WTC11 (cell line): ENCODE measurements around the gene NLGN3. TPM values are rescaled to one million over a fixed set of nuclear protein-coding genes. Genes with fewer than 3 reads are reported as not detected.
A peak's percentile ranks its signal among the peaks of the same experiment; 100 is the strongest.

Source experiments
- ATAC-seq: fragments of 200-7000 bp; cut with Tn5 transposase; 2 replicates; pipeline ENCODE4 v1.10.0; 2021; ENCODE audit warnings: mild to moderate bottlenecking, moderate library complexity
- CTCF ChIA-PET: fragments of 300-600 bp; sonication (Branson Sonifier 250); formaldehyde crosslinking; loops from one replicate; lab custom pipeline; 2021; ENCODE audit warnings: antibody characterized with exemption; lab: Charles Lee
- POLR2A ChIA-PET: fragments of 350-600 bp; sonication (Branson Sonifier 250); formaldehyde crosslinking; loops from one replicate; lab custom pipeline; 2021; ENCODE audit warnings: antibody characterized with exemption; lab: Charles Lee
- DNase-seq: peaks from one replicate; pipeline ENCODE4 v3.0.0; 2021; ENCODE audit warnings: low spot score
- H3K27ac Mint-ChIP-seq: 2 replicates; pipeline ENCODE4 v1.8.0; 2021; ENCODE audit warnings: mixed read lengths
- H3K27me3 Mint-ChIP-seq: 2 replicates; pipeline ENCODE4 v1.8.0; 2021; ENCODE audit warnings: low read depth, mild to moderate bottlenecking, moderate library complexity, mixed read lengths
- H3K36me3 Mint-ChIP-seq: 2 replicates; pipeline ENCODE4 v1.8.0; 2021; ENCODE audit warnings: mixed read lengths
- H3K4me1 Mint-ChIP-seq: 2 replicates; pipeline ENCODE4 v1.8.0; 2022; ENCODE audit warnings: mixed read lengths
- H3K4me3 Mint-ChIP-seq: 2 replicates; pipeline ENCODE4 v1.8.0; 2021; ENCODE audit warnings: mild to moderate bottlenecking, moderate library complexity, mixed read lengths
- H3K9me3 Mint-ChIP-seq: 2 replicates; pipeline ENCODE4 v1.8.0; 2021; ENCODE audit warnings: mixed read lengths
- ERG ChIP-seq: fragments of 250-450 bp; sonication (Bioruptor Pico); IDR thresholded peaks from 2 replicates; pipeline ENCODE4 v1.8.0; 2021; ENCODE audit warnings: mild to moderate bottlenecking
- MXD4 ChIP-seq: fragments of 250-450 bp; sonication (Bioruptor Pico); IDR thresholded peaks from 2 replicates; pipeline ENCODE4 v1.8.0; 2021; ENCODE audit warnings: mild to moderate bottlenecking, moderate library complexity, borderline replicate concordance
- SOX15 ChIP-seq: fragments of 250-450 bp; sonication (Bioruptor Pico); IDR thresholded peaks from 2 replicates; pipeline ENCODE4 v1.9.0; 2021; ENCODE audit warnings: mild to moderate bottlenecking
- TCF7 ChIP-seq: sonication (generic); formaldehyde crosslinking; IDR thresholded peaks from 2 replicates; pipeline ENCODE4 v1.8.0; 2022; ENCODE audit warnings: mild to moderate bottlenecking, low read depth, missing genetic modification reagents, moderate library complexity
- TEAD4 ChIP-seq: sonication (generic); formaldehyde crosslinking; IDR thresholded peaks from 2 replicates; pipeline ENCODE4 v1.8.0; 2022; ENCODE audit warnings: mild to moderate bottlenecking, missing genetic modification reagents
- ZBTB43 ChIP-seq: sonication (generic); formaldehyde crosslinking; IDR thresholded peaks from 2 replicates; pipeline ENCODE4 v1.8.1; 2023; ENCODE audit warnings: mild to moderate bottlenecking, missing genetic modification reagents
- ZNF416 ChIP-seq: fragments of 250-450 bp; sonication (Bioruptor Pico); IDR thresholded peaks from 2 replicates; pipeline ENCODE4 v1.9.0; 2021; ENCODE audit warnings: mild to moderate bottlenecking, inconsistent platforms
- ZNF425 ChIP-seq: fragments of 250-450 bp; sonication (Bioruptor Pico); conservative IDR thresholded peaks from 2 replicates; pipeline ENCODE4 v1.9.0; 2021; ENCODE audit warnings: mild to moderate bottlenecking
- total RNA-seq: library from RNA; stranded (reverse); gene quantifications from 3 replicates; pipeline ENCODE4 v1.2.3, GENCODE V29; 2021
- TF ChIP-seq, protein P1 (sequence below): sonication (generic); formaldehyde crosslinking; IDR thresholded peaks from 2 replicates; pipeline ENCODE4 v1.8.1; 2023; ENCODE audit warnings: mild to moderate bottlenecking, moderate library complexity, missing genetic modification reagents
- TF ChIP-seq, protein P2 (sequence below): sonication (generic); formaldehyde crosslinking; IDR thresholded peaks from 2 replicates; pipeline ENCODE4 v1.8.0; 2023; ENCODE audit warnings: missing genetic modification reagents, mild to moderate bottlenecking, borderline replicate concordance
- TF ChIP-seq, protein P3 (sequence below): sonication (generic); formaldehyde crosslinking; IDR thresholded peaks from 2 replicates; pipeline ENCODE4 v1.8.0; 2022; ENCODE audit warnings: mild to moderate bottlenecking, missing genetic modification reagents
- TF ChIP-seq, protein P4 (sequence below): sonication (generic); formaldehyde crosslinking; IDR thresholded peaks from 2 replicates; pipeline ENCODE4 v1.8.1; 2023; ENCODE audit warnings: mild to moderate bottlenecking, missing genetic modification reagents, moderate library complexity
- TF ChIP-seq, protein P5 (sequence below): fragments of 250-450 bp; sonication (Bioruptor Pico); IDR thresholded peaks from 2 replicates; pipeline ENCODE4 v1.9.0; 2021; ENCODE audit warnings: mild to moderate bottlenecking, borderline replicate concordance

The NLGN3 gene
- total RNA-seq, 1 experiment from 2014 or later, result 10.8 TPM

DNA sequence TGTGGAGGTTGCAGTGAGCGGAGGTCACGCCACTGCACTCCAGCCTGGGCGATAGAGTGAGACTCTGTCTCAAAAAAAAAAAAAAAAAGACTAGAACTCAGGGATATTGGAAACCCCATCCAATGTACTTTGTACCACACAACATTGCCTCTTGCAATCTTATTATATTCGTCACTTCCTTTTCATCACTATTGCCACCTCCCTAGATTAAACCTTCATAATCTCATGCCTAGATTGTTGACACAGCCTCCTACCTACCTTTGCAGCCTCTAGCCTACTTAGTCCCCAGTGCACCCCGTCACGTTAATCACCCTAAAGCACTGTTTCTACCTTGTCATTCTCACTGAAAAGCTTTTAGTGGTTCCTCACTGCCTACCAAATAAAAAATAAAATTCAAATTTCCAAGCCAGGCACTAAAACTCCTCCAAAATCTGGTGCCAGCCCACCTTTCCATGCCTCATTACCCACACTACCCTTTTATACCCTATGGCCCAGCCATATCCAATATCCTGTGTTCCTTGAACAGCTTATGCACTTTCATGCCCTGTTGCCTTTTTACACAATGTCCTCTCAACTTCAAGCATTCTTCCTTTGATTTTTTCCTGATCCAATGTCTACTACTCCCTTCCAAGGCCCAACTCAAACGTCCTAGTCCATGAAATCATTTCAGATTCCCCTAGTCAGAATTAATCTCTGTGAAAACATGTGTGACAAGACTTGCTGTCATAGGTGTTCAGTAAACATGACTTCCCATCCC, 54.8 kb downstream of the NLGN3 start:
- Mint-ChIP-seq H3K4me3 (no peak overlapping the region), H3K27ac (peak overlapping the region; percentile 75; the same call in 1 of the 2 replicates), H3K9me3 (no peaks in the 10 kb centered on the region)
- POLR2A ChIA-PET, result no interaction called here
- ATAC-seq, result no peak
- no peak for TF ChIP-seq TEAD4 (CRISPR knock-in tag)
- no peak for TF ChIP-seq MXD4 (CRISPR knock-in tag)
- TF ChIP-seq, protein P1, sequence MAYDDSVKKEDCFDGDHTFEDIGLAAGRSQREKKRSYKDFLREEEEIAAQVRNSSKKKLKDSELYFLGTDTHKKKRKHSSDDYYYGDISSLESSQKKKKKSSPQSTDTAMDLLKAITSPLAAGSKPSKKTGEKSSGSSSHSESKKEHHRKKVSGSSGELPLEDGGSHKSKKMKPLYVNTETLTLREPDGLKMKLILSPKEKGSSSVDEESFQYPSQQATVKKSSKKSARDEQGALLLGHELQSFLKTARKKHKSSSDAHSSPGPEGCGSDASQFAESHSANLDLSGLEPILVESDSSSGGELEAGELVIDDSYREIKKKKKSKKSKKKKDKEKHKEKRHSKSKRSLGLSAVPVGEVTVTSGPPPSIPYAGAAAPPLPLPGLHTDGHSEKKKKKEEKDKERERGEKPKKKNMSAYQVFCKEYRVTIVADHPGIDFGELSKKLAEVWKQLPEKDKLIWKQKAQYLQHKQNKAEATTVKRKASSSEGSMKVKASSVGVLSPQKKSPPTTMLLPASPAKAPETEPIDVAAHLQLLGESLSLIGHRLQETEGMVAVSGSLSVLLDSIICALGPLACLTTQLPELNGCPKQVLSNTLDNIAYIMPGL (CRISPR knock-in tag), result no peak
- TF ChIP-seq, protein P2, sequence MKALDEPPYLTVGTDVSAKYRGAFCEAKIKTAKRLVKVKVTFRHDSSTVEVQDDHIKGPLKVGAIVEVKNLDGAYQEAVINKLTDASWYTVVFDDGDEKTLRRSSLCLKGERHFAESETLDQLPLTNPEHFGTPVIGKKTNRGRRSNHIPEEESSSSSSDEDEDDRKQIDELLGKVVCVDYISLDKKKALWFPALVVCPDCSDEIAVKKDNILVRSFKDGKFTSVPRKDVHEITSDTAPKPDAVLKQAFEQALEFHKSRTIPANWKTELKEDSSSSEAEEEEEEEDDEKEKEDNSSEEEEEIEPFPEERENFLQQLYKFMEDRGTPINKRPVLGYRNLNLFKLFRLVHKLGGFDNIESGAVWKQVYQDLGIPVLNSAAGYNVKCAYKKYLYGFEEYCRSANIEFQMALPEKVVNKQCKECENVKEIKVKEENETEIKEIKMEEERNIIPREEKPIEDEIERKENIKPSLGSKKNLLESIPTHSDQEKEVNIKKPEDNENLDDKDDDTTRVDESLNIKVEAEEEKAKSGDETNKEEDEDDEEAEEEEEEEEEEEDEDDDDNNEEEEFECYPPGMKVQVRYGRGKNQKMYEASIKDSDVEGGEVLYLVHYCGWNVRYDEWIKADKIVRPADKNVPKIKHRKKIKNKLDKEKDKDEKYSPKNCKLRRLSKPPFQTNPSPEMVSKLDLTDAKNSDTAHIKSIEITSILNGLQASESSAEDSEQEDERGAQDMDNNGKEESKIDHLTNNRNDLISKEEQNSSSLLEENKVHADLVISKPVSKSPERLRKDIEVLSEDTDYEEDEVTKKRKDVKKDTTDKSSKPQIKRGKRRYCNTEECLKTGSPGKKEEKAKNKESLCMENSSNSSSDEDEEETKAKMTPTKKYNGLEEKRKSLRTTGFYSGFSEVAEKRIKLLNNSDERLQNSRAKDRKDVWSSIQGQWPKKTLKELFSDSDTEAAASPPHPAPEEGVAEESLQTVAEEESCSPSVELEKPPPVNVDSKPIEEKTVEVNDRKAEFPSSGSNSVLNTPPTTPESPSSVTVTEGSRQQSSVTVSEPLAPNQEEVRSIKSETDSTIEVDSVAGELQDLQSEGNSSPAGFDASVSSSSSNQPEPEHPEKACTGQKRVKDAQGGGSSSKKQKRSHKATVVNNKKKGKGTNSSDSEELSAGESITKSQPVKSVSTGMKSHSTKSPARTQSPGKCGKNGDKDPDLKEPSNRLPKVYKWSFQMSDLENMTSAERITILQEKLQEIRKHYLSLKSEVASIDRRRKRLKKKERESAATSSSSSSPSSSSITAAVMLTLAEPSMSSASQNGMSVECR (CRISPR knock-in tag), result no peak
- TF ChIP-seq ZNF416 (CRISPR knock-in tag), result no peak
- TF ChIP-seq SOX15 (CRISPR knock-in tag), result no peak
- no peak for TF ChIP-seq ZBTB43 (CRISPR knock-in tag)
- no peak for TF ChIP-seq ERG (CRISPR knock-in tag)
- TF ChIP-seq, protein P3, sequence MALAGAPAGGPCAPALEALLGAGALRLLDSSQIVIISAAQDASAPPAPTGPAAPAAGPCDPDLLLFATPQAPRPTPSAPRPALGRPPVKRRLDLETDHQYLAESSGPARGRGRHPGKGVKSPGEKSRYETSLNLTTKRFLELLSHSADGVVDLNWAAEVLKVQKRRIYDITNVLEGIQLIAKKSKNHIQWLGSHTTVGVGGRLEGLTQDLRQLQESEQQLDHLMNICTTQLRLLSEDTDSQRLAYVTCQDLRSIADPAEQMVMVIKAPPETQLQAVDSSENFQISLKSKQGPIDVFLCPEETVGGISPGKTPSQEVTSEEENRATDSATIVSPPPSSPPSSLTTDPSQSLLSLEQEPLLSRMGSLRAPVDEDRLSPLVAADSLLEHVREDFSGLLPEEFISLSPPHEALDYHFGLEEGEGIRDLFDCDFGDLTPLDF (CRISPR knock-in tag), result no peak
- TF ChIP-seq, all 79 proteins: peak for 0
- Mint-ChIP-seq H3K36me3 (no peaks in the 10 kb centered on the region), H3K27me3 (no peaks in the 10 kb centered on the region), H3K4me1 (peaks cover 22% of the 10 kb centered on the region)
- DNase-seq, result no peak
- CTCF ChIA-PET, result no interaction called here

DNA sequence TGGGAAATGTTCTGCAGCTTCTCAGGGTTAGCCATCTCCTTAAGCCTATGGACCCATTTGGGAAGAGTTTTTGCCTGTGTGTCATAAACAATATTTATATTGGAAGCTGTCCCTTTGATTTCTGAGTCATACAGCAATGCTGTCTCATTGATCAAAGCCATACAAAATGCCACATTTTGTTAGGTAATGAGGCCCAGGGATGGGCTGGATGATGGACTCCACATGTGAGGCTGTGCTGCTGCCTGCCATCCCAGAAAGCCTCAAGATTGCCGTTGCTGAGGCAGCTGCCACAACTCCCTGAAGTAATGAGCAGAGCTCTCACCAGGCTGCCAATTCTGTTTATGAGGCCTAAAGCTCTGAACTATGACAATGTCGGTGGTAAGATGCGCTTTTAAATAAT, 66.2 kb downstream of the NLGN3 start:
- no peak for ATAC-seq
- no peak overlapping the region for H3K27ac Mint-ChIP-seq
- TF ChIP-seq, protein P4, sequence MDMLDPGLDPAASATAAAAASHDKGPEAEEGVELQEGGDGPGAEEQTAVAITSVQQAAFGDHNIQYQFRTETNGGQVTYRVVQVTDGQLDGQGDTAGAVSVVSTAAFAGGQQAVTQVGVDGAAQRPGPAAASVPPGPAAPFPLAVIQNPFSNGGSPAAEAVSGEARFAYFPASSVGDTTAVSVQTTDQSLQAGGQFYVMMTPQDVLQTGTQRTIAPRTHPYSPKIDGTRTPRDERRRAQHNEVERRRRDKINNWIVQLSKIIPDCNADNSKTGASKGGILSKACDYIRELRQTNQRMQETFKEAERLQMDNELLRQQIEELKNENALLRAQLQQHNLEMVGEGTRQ, result no peak
- TF ChIP-seq ERG (CRISPR knock-in tag) (no peak), ZNF425 (CRISPR knock-in tag) (no peak), TCF7 (CRISPR knock-in tag) (no peak)
- TF ChIP-seq, protein P5, sequence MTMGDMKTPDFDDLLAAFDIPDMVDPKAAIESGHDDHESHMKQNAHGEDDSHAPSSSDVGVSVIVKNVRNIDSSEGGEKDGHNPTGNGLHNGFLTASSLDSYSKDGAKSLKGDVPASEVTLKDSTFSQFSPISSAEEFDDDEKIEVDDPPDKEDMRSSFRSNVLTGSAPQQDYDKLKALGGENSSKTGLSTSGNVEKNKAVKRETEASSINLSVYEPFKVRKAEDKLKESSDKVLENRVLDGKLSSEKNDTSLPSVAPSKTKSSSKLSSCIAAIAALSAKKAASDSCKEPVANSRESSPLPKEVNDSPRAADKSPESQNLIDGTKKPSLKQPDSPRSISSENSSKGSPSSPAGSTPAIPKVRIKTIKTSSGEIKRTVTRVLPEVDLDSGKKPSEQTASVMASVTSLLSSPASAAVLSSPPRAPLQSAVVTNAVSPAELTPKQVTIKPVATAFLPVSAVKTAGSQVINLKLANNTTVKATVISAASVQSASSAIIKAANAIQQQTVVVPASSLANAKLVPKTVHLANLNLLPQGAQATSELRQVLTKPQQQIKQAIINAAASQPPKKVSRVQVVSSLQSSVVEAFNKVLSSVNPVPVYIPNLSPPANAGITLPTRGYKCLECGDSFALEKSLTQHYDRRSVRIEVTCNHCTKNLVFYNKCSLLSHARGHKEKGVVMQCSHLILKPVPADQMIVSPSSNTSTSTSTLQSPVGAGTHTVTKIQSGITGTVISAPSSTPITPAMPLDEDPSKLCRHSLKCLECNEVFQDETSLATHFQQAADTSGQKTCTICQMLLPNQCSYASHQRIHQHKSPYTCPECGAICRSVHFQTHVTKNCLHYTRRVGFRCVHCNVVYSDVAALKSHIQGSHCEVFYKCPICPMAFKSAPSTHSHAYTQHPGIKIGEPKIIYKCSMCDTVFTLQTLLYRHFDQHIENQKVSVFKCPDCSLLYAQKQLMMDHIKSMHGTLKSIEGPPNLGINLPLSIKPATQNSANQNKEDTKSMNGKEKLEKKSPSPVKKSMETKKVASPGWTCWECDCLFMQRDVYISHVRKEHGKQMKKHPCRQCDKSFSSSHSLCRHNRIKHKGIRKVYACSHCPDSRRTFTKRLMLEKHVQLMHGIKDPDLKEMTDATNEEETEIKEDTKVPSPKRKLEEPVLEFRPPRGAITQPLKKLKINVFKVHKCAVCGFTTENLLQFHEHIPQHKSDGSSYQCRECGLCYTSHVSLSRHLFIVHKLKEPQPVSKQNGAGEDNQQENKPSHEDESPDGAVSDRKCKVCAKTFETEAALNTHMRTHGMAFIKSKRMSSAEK, result no peak

More for the DNA sequence above, 66.2 kb downstream of the NLGN3 start:
- peaks cover 12% of the 10 kb centered on the region; the same call in 1 of the 2 replicates for H3K4me1 Mint-ChIP-seq
- ChIA-PET POLR2A (no interaction called here), CTCF (no interaction called here)
- no peaks in the 10 kb centered on the region; the same call in none of the 2 replicates for H3K27me3 Mint-ChIP-seq
- H3K4me3 Mint-ChIP-seq, result no peak overlapping the region
- DNase-seq, result no peak
- no peaks in the 10 kb centered on the region for H3K36me3 Mint-ChIP-seq
- H3K9me3 Mint-ChIP-seq, result no peaks in the 10 kb centered on the region
